Body of pancreas (tissue), 4 donors: ENCODE data around the gene GALNT7. TPM values are rescaled to one million over a fixed set of nuclear protein-coding genes. Genes with fewer than 3 reads are reported as not detected.

Experiments
- ATAC-seq: fragments of 150-250 bp; one replicate; pipeline ENCODE4 v1.9.1; 2016
- DNase-seq, 4 donors: peaks; one replicate each; pipeline ENCODE4 v3.0.0-alpha.2; 2019
- H3K27ac ChIP-seq, 4 donors: fragments of 200-600 bp; sonication (generic); 1 replicate in 3 of 4; 2 replicates in 1 of 4; pipeline versions ENCODE4 v1.5.1 to v1.6.1; 2016 to 2019; ENCODE audit warnings: mild to moderate bottlenecking in 1 of 4, mixed read lengths in 1 of 4, moderate library complexity in 1 of 4
- H3K27me3 ChIP-seq, 2 donors: fragments of 200-600 bp; sonication (generic); one replicate each; pipeline ENCODE4 v1.6.0; 2016; ENCODE audit warnings: mild to moderate bottlenecking in 1 of 2
- H3K36me3 ChIP-seq, 2 donors: fragments of 200-600 bp; sonication (generic); replicated peaks in 1 of 2; 2 replicates each; pipeline ENCODE4 v1.5.1; 2016; ENCODE audit warnings: low read depth in 2 of 2; ENCODE audit not compliant: insufficient read depth in 1 of 2
- H3K4me1 ChIP-seq: fragments of 200-600 bp; sonication (generic); one replicate; pipeline ENCODE4 v1.6.0; 2016
- H3K4me3 ChIP-seq, 2 donors: fragments of 200-600 bp; sonication (generic); 1 replicate in 1 of 2; 2 replicates in 1 of 2; pipeline ENCODE4 v1.5.1; 2016 to 2019
- H3K9me3 ChIP-seq, 3 donors: fragments of 200-600 bp; sonication (generic); 1 replicate in 2 of 3; 2 replicates in 1 of 3; pipeline ENCODE4 v1.5.1; 2016
- CTCF ChIP-seq, 7 experiments: fragments of 450-650 bp in 4 of 7; fragments of 200-600 bp in 3 of 7; sonication (generic) in 3 of 7; IDR thresholded peaks; one replicate each; pipeline ENCODE4 v1.5.1; 2016 to 2019; ENCODE audit warnings: antibody characterized with exemption in 7 of 7
- POLR2A ChIP-seq, 3 donors: fragments of 450-650 bp; IDR thresholded peaks; one replicate each; pipeline ENCODE4 v1.6.1; 2016; ENCODE audit warnings: antibody characterized with exemption in 3 of 3, mild to moderate bottlenecking in 2 of 3
- WGBS, 2 donors: methylation state at CpG; one replicate each; pipeline ENCODE4 v1.1.5; 2017; 5-methylcytosine and 5-hydroxymethylcytosine counted together
- intact Hi-C: fragments of 100-400 bp; cut with DNase I; formaldehyde crosslinking; loops from one replicate; pipeline ENCODE4 v1.15.1; 2023
- total RNA-seq, 2 donors: library from RNA; depleted of rRNA; stranded (reverse); fragments of >200 nt; gene quantifications; one replicate each; pipeline ENCODE4 v1.1.0, GENCODE V29; 2016

The GALNT7 gene
- total RNA-seq, 2 donors from 2014 or later: 20.4 to 32.4 TPM

- H3K4me1 ChIP-seq: no peaks in the 10 kb centered on the region
- no peaks in the 10 kb centered on the region for H3K9me3 ChIP-seq
- H3K36me3 ChIP-seq: peaks cover 0 to 6% of the 10 kb centered on the region in 2 donors
- H3K27ac ChIP-seq: no peak overlapping the region
- intact Hi-C loops: loop anchor here (5.0 to 10.0 kb wide), 2 partner anchors 98 to 175 kb away; no protein-coding TSS in a partner anchor
- 71 to 85% methylated on average over 2 of the region's 2 CpGs for WGBS, 2 donors
- H3K4me3 ChIP-seq: no peak overlapping the region
- no peaks in the 10 kb centered on the region for H3K27me3 ChIP-seq
- no peak for ATAC-seq
- TF ChIP-seq POLR2A (IDR thresholded peaks at IDR 0.05) (no peak), CTCF (IDR thresholded peaks at IDR 0.05) (no peak)
- no peak for DNase-seq
Observed at GRCh38 chr4:173319696-173320095, 151.1 kb downstream of the GALNT7 start.

GRCh38 chr4:173325007-173325736 is 156.6 kb downstream of the GALNT7 start:
- 93 to 97% methylated on average over 5 of the region's 5 CpGs for WGBS, 2 donors
- TF ChIP-seq POLR2A (IDR thresholded peaks at IDR 0.05) (no peak), CTCF (IDR thresholded peaks at IDR 0.05) (no peak)
- Histone ChIP-seq H3K4me1 (no peaks in the 10 kb centered on the region), H3K4me3 (no peak overlapping the region), H3K27me3 (no peaks in the 10 kb centered on the region), H3K9me3 (no peaks in the 10 kb centered on the region), H3K27ac (no peak overlapping the region), H3K36me3 (peaks cover 0 to 6% of the 10 kb centered on the region in 2 donors)
- DNase-seq (no peak), ATAC-seq (no peak)
- intact Hi-C loops: loop anchor here (10.0 kb wide), 1 partner anchor 170 kb away; no protein-coding TSS in a partner anchor

GRCh38 chr4:173328236-173328901 is 159.8 kb downstream of the GALNT7 start:
- Histone ChIP-seq H3K27me3 (no peaks in the 10 kb centered on the region), H3K36me3 (no peaks in the 10 kb centered on the region), H3K4me3 (no peak overlapping the region), H3K27ac (no peak overlapping the region), H3K9me3 (no peaks in the 10 kb centered on the region), H3K4me1 (peaks cover 15% of the 10 kb centered on the region)
- TF ChIP-seq POLR2A (IDR thresholded peaks at IDR 0.05) (no peak), CTCF (IDR thresholded peaks at IDR 0.05) (no peak)
- ATAC-seq: no peak
- 85 to 88% methylated on average over 5 of the region's 5 CpGs for WGBS, 2 donors
- no peak for DNase-seq
- intact Hi-C loops: loop anchor here (10.0 kb wide), 1 partner anchor 166 kb away; no protein-coding TSS in a partner anchor

GRCh38 chr4:173330590-173330989 is 162.0 kb downstream of the GALNT7 start:
- 90 to 91% methylated on average over 2 of the region's 2 CpGs for WGBS, 2 donors
- no peak overlapping the region for H3K27ac ChIP-seq
- no peaks in the 10 kb centered on the region for H3K36me3 ChIP-seq
- intact Hi-C loops: no loop called here
- no peaks in the 10 kb centered on the region for H3K27me3 ChIP-seq
- no peak overlapping the region for H3K4me3 ChIP-seq
- TF ChIP-seq CTCF (IDR thresholded peaks at IDR 0.05): no peak
- no peak for TF ChIP-seq POLR2A (IDR thresholded peaks at IDR 0.05)
- ATAC-seq (no peak), DNase-seq (no peak)
- H3K9me3 ChIP-seq: no peaks in the 10 kb centered on the region
- peaks cover 19% of the 10 kb centered on the region for H3K4me1 ChIP-seq
